Ovary (tissue), 9 donors: ENCODE data around the gene MARK3. TPM values are rescaled to one million over a fixed set of nuclear protein-coding genes. Genes with fewer than 3 reads are reported as not detected.

Source experiments
- DNase-seq, 5 donors: peaks; one replicate each; pipeline ENCODE4 v3.0.0-alpha.2; 2019 to 2020
- H3K27ac ChIP-seq, 2 donors: fragments of 200-600 bp; one replicate each; pipeline versions ENCODE4 v1.5.1 to v1.8.0; 2019 to 2022
- H3K27me3 ChIP-seq: fragments of 200-600 bp; one replicate; pipeline ENCODE4 v1.8.0; 2022
- H3K36me3 ChIP-seq: fragments of 200-600 bp; sonication (generic); one replicate; pipeline ENCODE4 v1.5.1; 2019
- H3K4me1 ChIP-seq: one replicate; pipeline ENCODE4 v1.8.1; 2013; ENCODE audit warnings: mild to moderate bottlenecking, moderate library complexity; ENCODE audit not compliant: insufficient read depth
- H3K4me3 ChIP-seq: fragments of 200-600 bp; sonication (generic); one replicate; pipeline ENCODE4 v1.5.1; 2017
- H3K9me3 ChIP-seq, 2 donors: fragments of 200-600 bp in 1 of 2; sonication (generic) in 1 of 2; one replicate each; pipeline versions ENCODE4 v1.5.1 to v1.8.1; 2013 to 2019; ENCODE audit warnings: mild to moderate bottlenecking in 1 of 2, moderate library complexity in 1 of 2
- CTCF ChIP-seq, 3 donors: fragments of 450-650 bp in 2 of 3; fragments of 200-600 bp in 1 of 3; IDR thresholded peaks; one replicate each; pipeline versions ENCODE4 v1.5.1 to v1.8.0; 2016 to 2022; ENCODE audit warnings: antibody characterized with exemption in 3 of 3, mild to moderate bottlenecking in 1 of 3
- EP300 ChIP-seq: sonication (generic); formaldehyde crosslinking; IDR thresholded peaks from one replicate; pipeline ENCODE4 v1.6.1; 2017; ENCODE audit warnings: antibody characterized with exemption
- POLR2A ChIP-seq: fragments of 450-650 bp; IDR thresholded peaks from one replicate; pipeline ENCODE4 v1.6.1; 2017; ENCODE audit warnings: antibody characterized with exemption, mild to moderate bottlenecking, moderate library complexity
- whole genome bisulfite sequencing, 3 donors: extraction: QIAGEN DNeasy Blood & Tissue Kit in 1 of 3; methylation state at CpG; one replicate each; pipeline versions ENCODE4 v1.1.5 to v1.1.7; 2013 to 2017; 5-methylcytosine and 5-hydroxymethylcytosine counted together
- intact Hi-C, 4 donors: fragments of 100-400 bp; cut with DNase I; formaldehyde crosslinking; loops; one replicate each; pipeline versions ENCODE4 v1.11.0 to v1.15.1; 2022 to 2023
- polyA plus RNA-seq, 2 donors: library from polyadenylated mRNA; stranded (reverse); fragments of 200-250 nt in 1 of 2; fragments of 350-450 nt in 1 of 2; fragmentation: Illumina TruSeq in 1 of 2; extraction: RNeasy Lipid Tissue Mini Kit (QIAGEN cat#74804) in 1 of 2; gene quantifications; one replicate each; pipeline ENCODE4 v1.2.3, GENCODE V29; 2013 to 2014
- total RNA-seq, 7 donors: library from RNA; depleted of rRNA in 2 of 7; stranded (reverse); fragments of >200 nt in 2 of 7; fragmentation: NEBNext Ultra II Directional in 3 of 7; extraction: Animal tissue kit (Norgen Biotek cat#: 25700) in 3 of 7; gene quantifications; one replicate each; pipeline versions ENCODE4 v1.1.0 to v1.2.4, GENCODE V29; 2016 to 2023
- donor health status: DM: no; HTN: no; CAD: no; lungs with moderate emphysema.
- donor health status: DM: no; HTN: no; CAD: no.
- donor health status: Bipolar disorder and iron deficiency.
- donor health status: DM: yes; HTN: yes; CAD: no.
- donor health status: DM: no; HTN: no; CAD: no.
- donor health status: DM: yes; HTN: yes; CAD: no.

The MARK3 gene
- total and polyA plus RNA-seq, 9 donors: 46.4 to 110 (median 71.1) TPM

GRCh38 chr14:103388664-103389063 is 3.4 kb downstream of the MARK3 start:
- H3K27ac ChIP-seq: no peak overlapping the region
- H3K36me3 ChIP-seq: no peaks in the 10 kb centered on the region
- no peak overlapping the region for H3K4me3 ChIP-seq
- TF ChIP-seq POLR2A (no peak), EP300 (no peak), CTCF (IDR thresholded peaks at IDR 0.05) (no peak)
- 98 to 100% (median 100%) methylated on average over 1 of the region's 1 CpG for WGBS, 3 donors
- intact Hi-C loops: loop anchor here in 2 of 4 donors (5.0 to 10.0 kb wide), 2 partner anchors 51 to 54 kb away; partner anchors contain the start of gene EIF5 (in 1 of the 2)
- no peaks in the 10 kb centered on the region for H3K9me3 ChIP-seq
- no peaks in the 10 kb centered on the region for H3K27me3 ChIP-seq
- peaks cover 12% of the 10 kb centered on the region for H3K4me1 ChIP-seq
- no peak for DNase-seq

DNA sequence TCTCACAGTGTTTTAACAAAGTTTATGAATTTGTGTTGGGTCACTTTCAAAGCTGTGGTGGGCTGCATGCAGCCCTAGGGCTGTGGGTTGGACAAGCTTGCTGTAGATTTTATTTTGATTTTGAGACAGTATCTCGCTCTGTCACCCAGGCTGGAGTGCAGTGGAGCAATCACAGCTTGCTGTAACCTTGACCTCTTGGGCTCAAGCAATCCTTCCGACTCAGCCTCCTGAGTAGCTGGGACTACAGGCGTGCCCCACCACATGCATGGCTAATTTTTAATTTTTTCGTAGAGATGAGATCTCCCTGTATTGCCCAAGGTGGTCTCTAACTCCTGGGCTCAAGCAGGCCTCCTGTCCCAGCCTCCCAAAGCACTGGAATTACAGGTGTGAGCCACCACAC is 5.4 kb downstream of the MARK3 start:
- 77 to 81% (median 78%) methylated on average over 4 of the region's 4 CpGs for WGBS, 3 donors
- intact Hi-C loops: no loop called here
- Histone ChIP-seq H3K27me3 (no peaks in the 10 kb centered on the region), H3K36me3 (no peaks in the 10 kb centered on the region), H3K4me3 (no peak overlapping the region), H3K4me1 (peaks cover 17% of the 10 kb centered on the region), H3K9me3 (no peaks in the 10 kb centered on the region), H3K27ac (no peak overlapping the region)
- DNase-seq: no peak
- TF ChIP-seq EP300 (no peak), POLR2A (no peak), CTCF (IDR thresholded peaks at IDR 0.05) (no peak)

GRCh38 chr14:103391048-103391447 is 5.8 kb downstream of the MARK3 start:
- intact Hi-C loops: no loop called here
- TF ChIP-seq CTCF (IDR thresholded peaks at IDR 0.05): peak; percentile 20 to 59 (median 36)
- no peak for TF ChIP-seq EP300
- H3K4me3 ChIP-seq: no peak overlapping the region
- no peak overlapping the region for H3K27ac ChIP-seq
- 14 to 21% (median 18%) methylated on average over 4 of the region's 4 CpGs for WGBS, 3 donors
- no peaks in the 10 kb centered on the region for H3K36me3 ChIP-seq
- H3K4me1 ChIP-seq: peaks cover 20% of the 10 kb centered on the region
- no peaks in the 10 kb centered on the region for H3K9me3 ChIP-seq
- no peak for DNase-seq
- H3K27me3 ChIP-seq: no peaks in the 10 kb centered on the region

DNA sequence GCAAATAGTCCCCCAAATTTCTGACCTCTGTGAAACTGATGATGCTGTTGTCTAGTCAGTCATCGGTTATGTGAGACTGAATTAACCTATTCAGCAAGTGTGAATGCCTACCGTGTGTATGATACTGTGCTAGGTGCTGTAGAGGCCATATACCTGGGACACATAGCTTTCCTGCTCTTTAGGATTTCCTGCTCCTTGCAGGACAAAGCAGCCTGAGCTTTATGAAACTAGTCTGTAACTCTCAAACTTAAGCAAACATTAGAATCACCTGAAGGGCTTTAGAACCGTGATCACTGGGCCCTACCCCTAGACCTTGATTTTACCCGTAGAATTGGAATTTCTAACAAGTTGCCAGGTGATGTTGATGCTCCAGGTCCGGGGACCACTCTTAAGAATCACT is 6.9 kb downstream of the MARK3 start:
- Histone ChIP-seq H3K27ac (no peak overlapping the region), H3K9me3 (no peaks in the 10 kb centered on the region), H3K36me3 (no peaks in the 10 kb centered on the region), H3K27me3 (no peaks in the 10 kb centered on the region), H3K4me3 (no peak overlapping the region), H3K4me1 (peaks cover 22% of the 10 kb centered on the region)
- 65 to 80% (median 74%) methylated on average over 5 of the region's 5 CpGs for whole genome bisulfite sequencing, 3 donors
- TF ChIP-seq POLR2A: no peak
- TF ChIP-seq CTCF (IDR thresholded peaks at IDR 0.05): no peak
- no peak for TF ChIP-seq EP300
- intact Hi-C loops: no loop called here
- no peak for DNase-seq
